ENCODE measurements around the gene RSRC1. TPM values are rescaled to one million over a fixed set of nuclear protein-coding genes. Genes with fewer than 3 reads are reported as not detected.

RSRC1 gene
- total and polyA plus RNA-seq, 7 donors, result 14.9 to 60.7 (median 41.0) TPM

GRCh38 chr3:158465074-158465473, 355.2 kb downstream of the RSRC1 start:
- TF ChIP-seq, protein P1, sequence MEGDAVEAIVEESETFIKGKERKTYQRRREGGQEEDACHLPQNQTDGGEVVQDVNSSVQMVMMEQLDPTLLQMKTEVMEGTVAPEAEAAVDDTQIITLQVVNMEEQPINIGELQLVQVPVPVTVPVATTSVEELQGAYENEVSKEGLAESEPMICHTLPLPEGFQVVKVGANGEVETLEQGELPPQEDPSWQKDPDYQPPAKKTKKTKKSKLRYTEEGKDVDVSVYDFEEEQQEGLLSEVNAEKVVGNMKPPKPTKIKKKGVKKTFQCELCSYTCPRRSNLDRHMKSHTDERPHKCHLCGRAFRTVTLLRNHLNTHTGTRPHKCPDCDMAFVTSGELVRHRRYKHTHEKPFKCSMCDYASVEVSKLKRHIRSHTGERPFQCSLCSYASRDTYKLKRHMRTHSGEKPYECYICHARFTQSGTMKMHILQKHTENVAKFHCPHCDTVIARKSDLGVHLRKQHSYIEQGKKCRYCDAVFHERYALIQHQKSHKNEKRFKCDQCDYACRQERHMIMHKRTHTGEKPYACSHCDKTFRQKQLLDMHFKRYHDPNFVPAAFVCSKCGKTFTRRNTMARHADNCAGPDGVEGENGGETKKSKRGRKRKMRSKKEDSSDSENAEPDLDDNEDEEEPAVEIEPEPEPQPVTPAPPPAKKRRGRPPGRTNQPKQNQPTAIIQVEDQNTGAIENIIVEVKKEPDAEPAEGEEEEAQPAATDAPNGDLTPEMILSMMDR (IDR thresholded peaks at IDR 0.05), result no peak
- TF ChIP-seq EP300 (IDR thresholded peaks at IDR 0.05), result no peak
- no peak for TF ChIP-seq POLR2A (IDR thresholded peaks at IDR 0.05)
- TF ChIP-seq POLR2AphosphoS5 (IDR thresholded peaks at IDR 0.05), result no peak
- H3K4me3 ChIP-seq, result no peak overlapping the region
- no peaks in the 10 kb centered on the region for H3K9me3 ChIP-seq
- H3K4me1 ChIP-seq, result no peaks in the 10 kb centered on the region
- 86 to 90% methylated on average over 3 of the region's 3 CpGs for WGBS, 2 donors
- H3K27ac ChIP-seq, result no peak overlapping the region
- intact Hi-C loops (cut with DNase I), result no loop called here
- H3K27me3 ChIP-seq, result no peaks in the 10 kb centered on the region
- no peak for DNase-seq
- no peaks in the 10 kb centered on the region for H3K36me3 ChIP-seq

GRCh38 chr3:158470944-158471638, 361.2 kb downstream of the RSRC1 start:
- TF ChIP-seq EP300 (IDR thresholded peaks at IDR 0.05), result no peak
- TF ChIP-seq, protein P1 (IDR thresholded peaks at IDR 0.05), result no peak
- TF ChIP-seq POLR2A (IDR thresholded peaks at IDR 0.05), result no peak
- TF ChIP-seq POLR2AphosphoS5 (IDR thresholded peaks at IDR 0.05), result no peak
- Histone ChIP-seq H3K36me3 (no peaks in the 10 kb centered on the region), H3K27me3 (no peaks in the 10 kb centered on the region), H3K9me3 (no peaks in the 10 kb centered on the region), H3K27ac (no peak overlapping the region), H3K4me3 (no peak overlapping the region), H3K4me1 (peaks cover 0 to 10% (median 0%) of the 10 kb centered on the region in 4 donors)
- intact Hi-C loops (cut with DNase I), result no loop called here
- DNase-seq, result no peak
- WGBS, 2 donors, result 49 to 88% methylated on average over 2 of the region's 2 CpGs

GRCh38 chr3:158471639-158472294, 361.9 kb downstream of the RSRC1 start:
- Histone ChIP-seq H3K27ac (no peak overlapping the region), H3K27me3 (no peaks in the 10 kb centered on the region), H3K9me3 (no peaks in the 10 kb centered on the region), H3K4me1 (peaks cover 0 to 10% (median 0%) of the 10 kb centered on the region in 4 donors), H3K4me3 (no peak overlapping the region), H3K36me3 (no peaks in the 10 kb centered on the region)
- WGBS, 2 donors, result 13 to 54% methylated on average over 3 of the region's 3 CpGs
- intact Hi-C loops (cut with DNase I), result no loop called here
- TF ChIP-seq POLR2AphosphoS5 (IDR thresholded peaks at IDR 0.05), result no peak
- no peak for TF ChIP-seq POLR2A (IDR thresholded peaks at IDR 0.05)
- no peak for TF ChIP-seq EP300 (IDR thresholded peaks at IDR 0.05)
- TF ChIP-seq, protein P1 (IDR thresholded peaks at IDR 0.05), result no peak
- no peak for DNase-seq

- no peak for DNase-seq
- Histone ChIP-seq H3K27ac (no peak overlapping the region), H3K9me3 (no peaks in the 10 kb centered on the region), H3K4me3 (no peak overlapping the region), H3K36me3 (no peaks in the 10 kb centered on the region), H3K27me3 (no peaks in the 10 kb centered on the region), H3K4me1 (no peaks in the 10 kb centered on the region)
- TF ChIP-seq POLR2A (IDR thresholded peaks at IDR 0.05) (no peak), POLR2AphosphoS5 (IDR thresholded peaks at IDR 0.05) (no peak), EP300 (IDR thresholded peaks at IDR 0.05) (no peak)
- TF ChIP-seq, protein P1 (IDR thresholded peaks at IDR 0.05), result no peak
- whole genome bisulfite sequencing, 2 donors, result 94 to 96% methylated on average over 2 of the region's 2 CpGs
- intact Hi-C loops (cut with DNase I), result no loop called here
These were observed 369.2 kb downstream of the RSRC1 start for GRCh38 chr3:158479051-158479450.

Data from sigmoid colon (tissue), 7 donors.